ENCODE results near the gene KDM6B.

DNA sequence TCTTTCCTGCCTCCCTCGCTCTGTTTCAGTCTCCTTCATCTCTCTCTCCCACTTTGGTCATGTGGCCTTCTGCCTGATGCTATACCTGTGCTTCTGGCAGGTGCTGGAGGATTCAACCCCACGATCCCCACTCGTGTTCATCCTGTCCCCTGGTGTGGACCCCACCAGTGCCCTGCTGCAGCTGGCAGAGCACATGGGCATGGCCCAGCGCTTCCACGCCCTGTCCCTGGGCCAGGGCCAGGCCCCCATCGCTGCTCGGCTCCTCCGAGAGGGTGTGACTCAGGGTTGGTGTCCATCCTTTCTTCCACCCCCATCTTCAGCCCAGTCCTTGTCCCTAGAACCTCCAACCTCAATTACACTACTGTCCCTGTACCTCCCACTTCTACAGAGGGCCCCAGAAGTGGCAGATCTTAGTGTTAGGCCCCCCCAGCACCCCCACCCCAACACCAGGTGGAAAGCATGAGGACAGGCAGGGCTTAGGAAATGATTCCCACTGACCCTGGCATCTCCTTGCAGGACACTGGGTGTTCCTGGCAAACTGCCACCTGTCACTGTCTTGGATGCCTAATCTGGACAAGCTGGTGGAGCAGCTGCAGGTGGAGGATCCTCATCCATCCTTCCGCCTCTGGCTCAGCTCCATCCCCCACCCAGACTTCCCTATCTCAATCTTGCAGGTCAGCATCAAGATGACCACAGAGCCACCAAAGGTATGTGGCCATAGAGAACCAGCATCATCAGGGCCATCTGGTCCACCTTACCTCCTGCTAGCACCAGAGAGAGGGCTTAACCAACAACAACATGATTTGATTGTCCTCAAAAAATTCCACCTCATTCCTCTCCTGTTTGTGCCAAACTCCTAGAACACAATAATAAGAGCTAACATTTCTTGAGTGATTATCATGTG is 9.7 kb upstream of the KDM6B start:
- TF ChIP-seq CTCF (IDR thresholded peaks at IDR 0.05; ENCODE audit: insufficient read depth, low read length) (no peak), POLR2AphosphoS5 (IDR thresholded peaks at IDR 0.05; ENCODE audit: low read depth) (no peak), REST (IDR thresholded peaks at IDR 0.05; ENCODE audit: insufficient replicate concordance, low read depth) (no peak)
